WTC11 (cell line): ENCODE data around the gene CBY1. TPM values are rescaled to one million over a fixed set of nuclear protein-coding genes. Genes with fewer than 3 reads are reported as not detected.

ENCODE experiments used
- ATAC-seq: fragments of 200-7000 bp; cut with Tn5 transposase; 2 replicates; pipeline ENCODE4 v1.10.0; 2021; ENCODE audit warnings: mild to moderate bottlenecking, moderate library complexity
- CTCF ChIA-PET: fragments of 300-600 bp; sonication (Branson Sonifier 250); formaldehyde crosslinking; loops from one replicate; lab custom pipeline; 2021; ENCODE audit warnings: antibody characterized with exemption; lab: Charles Lee
- POLR2A ChIA-PET: fragments of 350-600 bp; sonication (Branson Sonifier 250); formaldehyde crosslinking; loops from one replicate; lab custom pipeline; 2021; ENCODE audit warnings: antibody characterized with exemption; lab: Charles Lee
- DNase-seq: peaks from one replicate; pipeline ENCODE4 v3.0.0; 2021; ENCODE audit warnings: low spot score
- H3K27ac Mint-ChIP-seq: 2 replicates; pipeline ENCODE4 v1.8.0; 2021; ENCODE audit warnings: mixed read lengths
- H3K27me3 Mint-ChIP-seq: 2 replicates; pipeline ENCODE4 v1.8.0; 2021; ENCODE audit warnings: low read depth, mild to moderate bottlenecking, moderate library complexity, mixed read lengths
- H3K36me3 Mint-ChIP-seq: 2 replicates; pipeline ENCODE4 v1.8.0; 2021; ENCODE audit warnings: mixed read lengths
- H3K4me1 Mint-ChIP-seq: 2 replicates; pipeline ENCODE4 v1.8.0; 2022; ENCODE audit warnings: mixed read lengths
- H3K4me3 Mint-ChIP-seq: 2 replicates; pipeline ENCODE4 v1.8.0; 2021; ENCODE audit warnings: mild to moderate bottlenecking, moderate library complexity, mixed read lengths
- H3K9me3 Mint-ChIP-seq: 2 replicates; pipeline ENCODE4 v1.8.0; 2021; ENCODE audit warnings: mixed read lengths
- EMX1 ChIP-seq: fragments of 250-450 bp; sonication (Bioruptor Pico); IDR thresholded peaks from 2 replicates; pipeline ENCODE4 v1.8.0; 2021; ENCODE audit warnings: mild to moderate bottlenecking
- FOXJ3 ChIP-seq: sonication (generic); formaldehyde crosslinking; IDR thresholded peaks from 2 replicates; pipeline ENCODE4 v1.9.0; 2021; ENCODE audit warnings: missing genetic modification reagents, mild to moderate bottlenecking, borderline replicate concordance
- FOXP1 ChIP-seq: sonication (generic); formaldehyde crosslinking; IDR thresholded peaks from 2 replicates; pipeline ENCODE4 v1.8.0; 2022; ENCODE audit warnings: missing genetic modification reagents, mild to moderate bottlenecking, moderate library complexity, borderline replicate concordance
- IRF2 ChIP-seq: sonication (generic); formaldehyde crosslinking; IDR thresholded peaks from 2 replicates; pipeline ENCODE4 v1.8.0; 2022; ENCODE audit warnings: low read depth, missing genetic modification reagents, borderline replicate concordance
- JAZF1 ChIP-seq: fragments of 250-450 bp; sonication (Bioruptor Pico); IDR thresholded peaks from 2 replicates; pipeline ENCODE4 v1.9.0; 2021; ENCODE audit warnings: moderate library complexity, mild to moderate bottlenecking, inconsistent platforms
- MXD4 ChIP-seq: fragments of 250-450 bp; sonication (Bioruptor Pico); IDR thresholded peaks from 2 replicates; pipeline ENCODE4 v1.8.0; 2021; ENCODE audit warnings: mild to moderate bottlenecking, moderate library complexity, borderline replicate concordance
- NFYB ChIP-seq: sonication (generic); formaldehyde crosslinking; conservative IDR thresholded peaks from 2 replicates; pipeline ENCODE4 v1.8.0; 2022; ENCODE audit warnings: low read depth, missing genetic modification reagents
- NR1H2 ChIP-seq: sonication (generic); formaldehyde crosslinking; IDR thresholded peaks from 2 replicates; pipeline ENCODE4 v1.9.0; 2021; ENCODE audit warnings: mild to moderate bottlenecking, moderate library complexity, missing genetic modification reagents
- RELA ChIP-seq: sonication (generic); formaldehyde crosslinking; IDR thresholded peaks from 2 replicates; pipeline ENCODE4 v1.8.1; 2022; ENCODE audit warnings: missing genetic modification reagents, mild to moderate bottlenecking, borderline replicate concordance
- SMAD3 ChIP-seq: sonication (generic); formaldehyde crosslinking; IDR thresholded peaks from 2 replicates; pipeline ENCODE4 v1.8.0; 2022; ENCODE audit warnings: missing genetic modification reagents, mild to moderate bottlenecking, borderline replicate concordance
- SP1 ChIP-seq: sonication (generic); formaldehyde crosslinking; conservative IDR thresholded peaks from 2 replicates; pipeline ENCODE4 v1.8.1; 2022; ENCODE audit warnings: missing genetic modification reagents
- ZBTB21 ChIP-seq: sonication (generic); formaldehyde crosslinking; IDR thresholded peaks from 2 replicates; pipeline ENCODE4 v1.8.1; 2023; ENCODE audit warnings: mild to moderate bottlenecking, missing genetic modification reagents, borderline replicate concordance
- ZNF219 ChIP-seq: sonication (generic); formaldehyde crosslinking; IDR thresholded peaks from 2 replicates; pipeline ENCODE4 v1.8.0; 2023; ENCODE audit warnings: missing genetic modification reagents, mild to moderate bottlenecking, borderline replicate concordance
- ZNF396 ChIP-seq: fragments of 250-450 bp; sonication (Bioruptor Pico); IDR thresholded peaks from 2 replicates; pipeline ENCODE4 v1.8.0; 2021; ENCODE audit warnings: mild to moderate bottlenecking, moderate library complexity, borderline replicate concordance
- ZNF423 ChIP-seq: fragments of 250-450 bp; sonication (Bioruptor Pico); IDR thresholded peaks from 2 replicates; pipeline ENCODE4 v2.1.2; 2022; ENCODE audit warnings: mild to moderate bottlenecking, moderate library complexity
- total RNA-seq: library from RNA; stranded (reverse); gene quantifications from 3 replicates; pipeline ENCODE4 v1.2.3, GENCODE V29; 2021
- TF ChIP-seq, protein P1 (sequence below): sonication (generic); formaldehyde crosslinking; conservative IDR thresholded peaks from 2 replicates; pipeline ENCODE4 v1.8.1; 2022; ENCODE audit warnings: mild to moderate bottlenecking, missing genetic modification reagents
- TF ChIP-seq, protein P2 (sequence below): sonication (generic); formaldehyde crosslinking; IDR thresholded peaks from 2 replicates; pipeline ENCODE4 v1.8.0; 2022; ENCODE audit warnings: mild to moderate bottlenecking, missing genetic modification reagents
- TF ChIP-seq, protein P3 (sequence below): sonication (generic); formaldehyde crosslinking; IDR thresholded peaks from 2 replicates; pipeline ENCODE4 v1.8.1; 2023; ENCODE audit warnings: mild to moderate bottlenecking, missing genetic modification reagents
- TF ChIP-seq, protein P4 (sequence below): sonication (generic); formaldehyde crosslinking; IDR thresholded peaks from 2 replicates; pipeline ENCODE4 v1.8.0; 2023; ENCODE audit warnings: mild to moderate bottlenecking, missing genetic modification reagents
- TF ChIP-seq, protein P5 (sequence below): fragments of 250-450 bp; sonication (Bioruptor Pico); IDR thresholded peaks from 2 replicates; pipeline ENCODE4 v1.9.0; 2021; ENCODE audit warnings: mild to moderate bottlenecking

Gene CBY1
- total RNA-seq, 1 experiment from 2014 or later: 26.5 TPM

DNA sequence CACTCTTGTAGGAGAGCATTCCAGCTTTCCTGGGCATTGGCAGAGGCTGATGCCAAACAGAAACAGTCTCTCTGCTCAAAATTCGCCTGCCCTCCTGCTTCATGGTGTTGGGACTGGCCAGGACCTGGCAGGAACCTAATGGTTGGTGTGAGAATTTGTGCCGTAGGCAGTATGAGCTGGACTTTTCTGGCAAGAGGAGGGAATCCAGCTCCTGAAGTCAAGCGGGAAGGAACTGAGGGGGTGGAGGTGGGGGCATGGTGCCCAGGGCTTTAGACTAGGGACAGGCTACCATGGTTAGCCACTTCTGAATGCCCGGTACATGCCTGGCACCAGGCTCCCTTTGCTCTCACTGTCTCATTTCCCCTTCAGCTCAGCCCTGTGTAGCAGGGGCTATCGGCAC lies 18.4 kb downstream of the CBY1 start (continued):
- no peak for TF ChIP-seq NFYB
- TF ChIP-seq RELA (CRISPR knock-in tag): no peak

DNA sequence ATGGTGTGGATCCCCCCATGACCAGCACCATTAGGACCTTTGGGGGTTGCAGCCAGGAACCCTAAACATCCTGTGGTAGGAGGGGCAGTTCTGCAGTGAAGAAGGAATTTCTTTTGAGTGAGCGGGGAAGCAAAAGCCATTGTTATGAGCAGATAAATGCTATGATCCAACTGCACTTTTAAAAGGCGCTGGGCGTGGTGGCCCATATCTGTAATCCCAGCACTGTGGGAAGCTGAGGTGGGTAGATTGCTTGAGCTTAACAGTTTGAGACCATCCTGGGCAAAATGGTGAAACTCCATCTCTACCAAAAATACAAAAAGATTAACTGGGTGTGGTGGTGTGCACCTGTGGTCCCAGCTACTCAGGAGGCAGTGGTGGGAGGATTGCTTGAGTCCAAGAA lies 19.4 kb downstream of the CBY1 start:
- ChIA-PET POLR2A (no interaction called here), CTCF (no interaction called here)

DNA sequence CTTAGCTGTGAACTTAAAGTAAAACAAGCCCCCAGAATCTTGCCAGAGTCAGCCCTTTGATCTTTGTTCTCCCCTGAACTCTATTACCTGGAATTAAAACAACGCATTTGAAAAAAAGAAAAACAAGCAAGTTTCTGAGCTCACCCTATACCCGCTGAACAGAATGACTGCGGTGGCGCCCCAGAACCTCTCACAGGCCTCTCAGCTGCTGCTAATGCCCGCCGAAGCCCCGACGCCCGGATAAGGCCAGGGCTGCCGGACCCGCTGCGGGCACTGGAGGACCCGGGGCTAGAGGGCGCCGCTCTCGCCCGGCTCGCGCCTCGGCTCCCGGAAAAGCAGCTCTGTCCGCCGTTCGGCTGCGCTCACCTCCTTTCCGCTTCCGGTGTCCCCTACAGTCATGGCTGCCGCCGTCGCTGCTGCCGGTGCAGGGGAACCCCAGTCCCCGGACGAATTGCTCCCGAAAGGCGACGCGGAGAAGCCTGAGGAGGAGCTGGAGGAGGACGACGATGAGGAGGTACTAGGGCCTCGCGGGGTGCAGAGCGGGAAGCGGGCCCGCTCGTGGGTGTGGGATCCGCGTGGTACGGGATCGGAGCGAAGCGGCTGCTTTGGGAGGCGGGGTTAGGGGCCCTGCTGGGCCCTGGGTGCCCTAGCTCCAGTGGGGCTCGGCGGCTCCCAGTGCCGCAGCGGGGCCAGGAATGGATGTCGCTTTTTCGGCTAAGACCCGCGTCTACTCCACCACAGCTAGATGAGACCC lies 25.3 kb downstream of the CBY1 start, which contains the start of gene TOMM22:
Gene TOMM22, plus strand, starts transcription at position 376 of the 754 bp plus-strand sequence. Its CDS starts 22 bp downstream, at position 398.
- Mint-ChIP-seq H3K36me3 (peaks cover 38% of the 10 kb centered on the region), H3K27ac (peak within 1 kb of the TSS; percentile 99), H3K27me3 (no peaks in the 10 kb centered on the region; the same call in 1 of the 2 replicates), H3K9me3 (peaks cover 17% of the 10 kb centered on the region), H3K4me3 (peak within 1 kb of the TSS; percentile 99), H3K4me1 (peaks cover 12% of the 10 kb centered on the region)
- DNase-seq (peak; percentile 90), ATAC-seq (peak; percentile 99)
- ChIA-PET POLR2A (interaction anchor here (0.9 to 1.6 kb wide), 4 partner anchors 16 to 36 kb away, joined by 3 to 9 read pairs (median 4); partner anchors contain the start of gene GTPBP1), CTCF (interaction anchor here (0.5 to 1.6 kb wide), 15 partner anchors 10 to 630 kb away, joined by 3 to 8 read pairs (median 4); partner anchors contain the start of gene GTPBP1)
- TF ChIP-seq, protein P1, sequence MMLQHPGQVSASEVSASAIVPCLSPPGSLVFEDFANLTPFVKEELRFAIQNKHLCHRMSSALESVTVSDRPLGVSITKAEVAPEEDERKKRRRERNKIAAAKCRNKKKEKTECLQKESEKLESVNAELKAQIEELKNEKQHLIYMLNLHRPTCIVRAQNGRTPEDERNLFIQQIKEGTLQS (CRISPR knock-in tag): no peak
- TF ChIP-seq SP1 (CRISPR knock-in tag): peak; percentile 90
- TF ChIP-seq, protein P2, sequence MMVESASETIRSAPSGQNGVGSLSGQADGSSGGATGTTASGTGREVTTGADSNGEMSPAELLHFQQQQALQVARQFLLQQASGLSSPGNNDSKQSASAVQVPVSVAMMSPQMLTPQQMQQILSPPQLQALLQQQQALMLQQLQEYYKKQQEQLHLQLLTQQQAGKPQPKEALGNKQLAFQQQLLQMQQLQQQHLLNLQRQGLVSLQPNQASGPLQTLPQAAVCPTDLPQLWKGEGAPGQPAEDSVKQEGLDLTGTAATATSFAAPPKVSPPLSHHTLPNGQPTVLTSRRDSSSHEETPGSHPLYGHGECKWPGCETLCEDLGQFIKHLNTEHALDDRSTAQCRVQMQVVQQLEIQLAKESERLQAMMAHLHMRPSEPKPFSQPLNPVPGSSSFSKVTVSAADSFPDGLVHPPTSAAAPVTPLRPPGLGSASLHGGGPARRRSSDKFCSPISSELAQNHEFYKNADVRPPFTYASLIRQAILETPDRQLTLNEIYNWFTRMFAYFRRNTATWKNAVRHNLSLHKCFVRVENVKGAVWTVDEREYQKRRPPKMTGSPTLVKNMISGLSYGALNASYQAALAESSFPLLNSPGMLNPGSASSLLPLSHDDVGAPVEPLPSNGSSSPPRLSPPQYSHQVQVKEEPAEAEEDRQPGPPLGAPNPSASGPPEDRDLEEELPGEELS (CRISPR knock-in tag): peak; percentile 72; the same call in 1 of the 2 replicates
- no peak for TF ChIP-seq JAZF1 (CRISPR knock-in tag)
- TF ChIP-seq SMAD3 (CRISPR knock-in tag): peak; percentile 93; the same call in 1 of the 2 replicates
- TF ChIP-seq, protein P3, sequence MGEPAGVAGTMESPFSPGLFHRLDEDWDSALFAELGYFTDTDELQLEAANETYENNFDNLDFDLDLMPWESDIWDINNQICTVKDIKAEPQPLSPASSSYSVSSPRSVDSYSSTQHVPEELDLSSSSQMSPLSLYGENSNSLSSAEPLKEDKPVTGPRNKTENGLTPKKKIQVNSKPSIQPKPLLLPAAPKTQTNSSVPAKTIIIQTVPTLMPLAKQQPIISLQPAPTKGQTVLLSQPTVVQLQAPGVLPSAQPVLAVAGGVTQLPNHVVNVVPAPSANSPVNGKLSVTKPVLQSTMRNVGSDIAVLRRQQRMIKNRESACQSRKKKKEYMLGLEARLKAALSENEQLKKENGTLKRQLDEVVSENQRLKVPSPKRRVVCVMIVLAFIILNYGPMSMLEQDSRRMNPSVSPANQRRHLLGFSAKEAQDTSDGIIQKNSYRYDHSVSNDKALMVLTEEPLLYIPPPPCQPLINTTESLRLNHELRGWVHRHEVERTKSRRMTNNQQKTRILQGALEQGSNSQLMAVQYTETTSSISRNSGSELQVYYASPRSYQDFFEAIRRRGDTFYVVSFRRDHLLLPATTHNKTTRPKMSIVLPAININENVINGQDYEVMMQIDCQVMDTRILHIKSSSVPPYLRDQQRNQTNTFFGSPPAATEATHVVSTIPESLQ (CRISPR knock-in tag): no peak
- no peak for TF ChIP-seq NR1H2
- TF ChIP-seq, protein P4, sequence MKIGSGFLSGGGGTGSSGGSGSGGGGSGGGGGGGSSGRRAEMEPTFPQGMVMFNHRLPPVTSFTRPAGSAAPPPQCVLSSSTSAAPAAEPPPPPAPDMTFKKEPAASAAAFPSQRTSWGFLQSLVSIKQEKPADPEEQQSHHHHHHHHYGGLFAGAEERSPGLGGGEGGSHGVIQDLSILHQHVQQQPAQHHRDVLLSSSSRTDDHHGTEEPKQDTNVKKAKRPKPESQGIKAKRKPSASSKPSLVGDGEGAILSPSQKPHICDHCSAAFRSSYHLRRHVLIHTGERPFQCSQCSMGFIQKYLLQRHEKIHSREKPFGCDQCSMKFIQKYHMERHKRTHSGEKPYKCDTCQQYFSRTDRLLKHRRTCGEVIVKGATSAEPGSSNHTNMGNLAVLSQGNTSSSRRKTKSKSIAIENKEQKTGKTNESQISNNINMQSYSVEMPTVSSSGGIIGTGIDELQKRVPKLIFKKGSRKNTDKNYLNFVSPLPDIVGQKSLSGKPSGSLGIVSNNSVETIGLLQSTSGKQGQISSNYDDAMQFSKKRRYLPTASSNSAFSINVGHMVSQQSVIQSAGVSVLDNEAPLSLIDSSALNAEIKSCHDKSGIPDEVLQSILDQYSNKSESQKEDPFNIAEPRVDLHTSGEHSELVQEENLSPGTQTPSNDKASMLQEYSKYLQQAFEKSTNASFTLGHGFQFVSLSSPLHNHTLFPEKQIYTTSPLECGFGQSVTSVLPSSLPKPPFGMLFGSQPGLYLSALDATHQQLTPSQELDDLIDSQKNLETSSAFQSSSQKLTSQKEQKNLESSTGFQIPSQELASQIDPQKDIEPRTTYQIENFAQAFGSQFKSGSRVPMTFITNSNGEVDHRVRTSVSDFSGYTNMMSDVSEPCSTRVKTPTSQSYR: 0 out of 2 replicates have a peak, but pooled peaks have one; percentile 19
- no peak for TF ChIP-seq FOXJ3 (CRISPR knock-in tag)
- no peak for TF ChIP-seq NFYB
- TF ChIP-seq ZNF219: 0 out of 2 replicates have a peak, but pooled peaks have one; percentile 62
- no peak for TF ChIP-seq ZNF396
- peak; percentile 92; the same call in 1 of the 2 replicates for TF ChIP-seq FOXP1 (CRISPR knock-in tag)
- no peak for TF ChIP-seq MXD4 (CRISPR knock-in tag)
- no peak for TF ChIP-seq EMX1 (CRISPR knock-in tag)

More for the DNA sequence above, 19.4 kb downstream of the CBY1 start:
- TF ChIP-seq ZNF423 (CRISPR knock-in tag) (no peak), ZBTB21 (CRISPR knock-in tag) (no peak), IRF2 (CRISPR knock-in tag) (no peak)
- TF ChIP-seq, protein P5, sequence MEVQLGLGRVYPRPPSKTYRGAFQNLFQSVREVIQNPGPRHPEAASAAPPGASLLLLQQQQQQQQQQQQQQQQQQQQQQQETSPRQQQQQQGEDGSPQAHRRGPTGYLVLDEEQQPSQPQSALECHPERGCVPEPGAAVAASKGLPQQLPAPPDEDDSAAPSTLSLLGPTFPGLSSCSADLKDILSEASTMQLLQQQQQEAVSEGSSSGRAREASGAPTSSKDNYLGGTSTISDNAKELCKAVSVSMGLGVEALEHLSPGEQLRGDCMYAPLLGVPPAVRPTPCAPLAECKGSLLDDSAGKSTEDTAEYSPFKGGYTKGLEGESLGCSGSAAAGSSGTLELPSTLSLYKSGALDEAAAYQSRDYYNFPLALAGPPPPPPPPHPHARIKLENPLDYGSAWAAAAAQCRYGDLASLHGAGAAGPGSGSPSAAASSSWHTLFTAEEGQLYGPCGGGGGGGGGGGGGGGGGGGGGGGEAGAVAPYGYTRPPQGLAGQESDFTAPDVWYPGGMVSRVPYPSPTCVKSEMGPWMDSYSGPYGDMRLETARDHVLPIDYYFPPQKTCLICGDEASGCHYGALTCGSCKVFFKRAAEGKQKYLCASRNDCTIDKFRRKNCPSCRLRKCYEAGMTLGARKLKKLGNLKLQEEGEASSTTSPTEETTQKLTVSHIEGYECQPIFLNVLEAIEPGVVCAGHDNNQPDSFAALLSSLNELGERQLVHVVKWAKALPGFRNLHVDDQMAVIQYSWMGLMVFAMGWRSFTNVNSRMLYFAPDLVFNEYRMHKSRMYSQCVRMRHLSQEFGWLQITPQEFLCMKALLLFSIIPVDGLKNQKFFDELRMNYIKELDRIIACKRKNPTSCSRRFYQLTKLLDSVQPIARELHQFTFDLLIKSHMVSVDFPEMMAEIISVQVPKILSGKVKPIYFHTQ (CRISPR knock-in tag): no peak
- Mint-ChIP-seq H3K4me3 (no peak overlapping the region), H3K4me1 (no peaks in the 10 kb centered on the region), H3K27ac (no peak overlapping the region), H3K27me3 (no peaks in the 10 kb centered on the region), H3K9me3 (no peaks in the 10 kb centered on the region), H3K36me3 (peaks cover 19% of the 10 kb centered on the region)
- DNase-seq: no peak
- ATAC-seq: no peak
